M059J (cell line): ENCODE measurements around the gene NPR2. TPM values are rescaled to one million over a fixed set of nuclear protein-coding genes. Genes with fewer than 3 reads are reported as not detected.

Experiments used
- DNase-seq: peaks from one replicate; pipeline ENCODE4 v3.0.0-alpha.2; 2012; ENCODE audit warnings: low read depth
- total RNA-seq: library from RNA; depleted of rRNA; stranded (reverse); fragments of >200 nt; shearing (Covaris generic); gene quantifications from 2 replicates; pipeline ENCODE4 v1.2.3, GENCODE V29; 2014; rRNA removed

The NPR2 gene
- total RNA-seq, 1 experiment from 2014 or later: 7.6 TPM

GRCh38 chr9:35858458-35858857 is 67.1 kb downstream of the NPR2 start:
- DNase-seq: no peak

Other genes starting within 250 kb of the NPR2 start
- 7.1 and 11.0 TPM in 2 replicates for gene TESK1, start 186.3 kb upstream of the NPR2 start, total RNA-seq
- 0.05 and 4.1 TPM in 2 replicates for gene CD72, start 173.2 kb upstream of the NPR2 start, total RNA-seq
- not detected in 2 replicates for gene SIT1, start 140.7 kb upstream of the NPR2 start, total RNA-seq
- 4,274 and 18,093 TPM in 2 replicates for gene RMRP, start 133.6 kb upstream of the NPR2 start, total RNA-seq
- 4.5 and 7.3 TPM in 2 replicates for gene CCDC107, start 133.3 kb upstream of the NPR2 start, total RNA-seq
- 3.0 and 5.7 TPM in 2 replicates for gene ARHGEF39, start 126.4 kb upstream of the NPR2 start, total RNA-seq
- 38.2 and 67.0 TPM in 2 replicates for gene CA9, start 117.7 kb upstream of the NPR2 start, total RNA-seq
- gene TPM2, start 101.7 kb upstream of the NPR2 start, total RNA-seq: 7.0 and 12.1 TPM in 2 replicates
- gene TLN1, start 59.4 kb upstream of the NPR2 start, total RNA-seq: 110 and 215 TPM in 2 replicates
- gene CREB3, start 58.9 kb upstream of the NPR2 start, total RNA-seq: 133 and 168 TPM in 2 replicates
- gene GBA2, start 42.4 kb upstream of the NPR2 start, total RNA-seq: 19.6 and 22.2 TPM in 2 replicates
- gene RGP1, start 42.3 kb upstream of the NPR2 start, total RNA-seq: 17.5 and 22.4 TPM in 2 replicates
- gene MSMP, start 37.3 kb upstream of the NPR2 start, total RNA-seq: not detected in 2 replicates
- gene SPAG8, start 20.7 kb downstream of the NPR2 start, total RNA-seq: 0.86 and 2.3 TPM in 2 replicates
- gene HINT2, start 23.5 kb downstream of the NPR2 start, total RNA-seq: 53.5 and 92.9 TPM in 2 replicates
- not detected in 2 replicates for gene FAM221B, start 37.1 kb downstream of the NPR2 start, total RNA-seq
- gene TMEM8B, start 37.6 kb downstream of the NPR2 start, total RNA-seq: 1.9 and 4.2 TPM in 2 replicates
- not detected in 2 replicates for gene OR13J1, start 78.8 kb downstream of the NPR2 start, total RNA-seq
- gene HRCT1, start 114.6 kb downstream of the NPR2 start, total RNA-seq: 1.6 and 3.1 TPM in 2 replicates
- not detected in 2 replicates for gene SPAAR, start 117.9 kb downstream of the NPR2 start, total RNA-seq
- not detected in 2 replicates for gene OR2S2, start 166.6 kb downstream of the NPR2 start, total RNA-seq
- 10.9 and 23.7 TPM in 2 replicates for gene RECK, start 245.3 kb downstream of the NPR2 start, total RNA-seq